Heart left ventricle (tissue), 13 donors: Measurements from ENCODE around the gene CPNE4.

ENCODE experiments used
- POLR2A ChIP-seq, 2 donors: fragments of 450-650 bp; IDR thresholded peaks; one replicate each; pipeline ENCODE4 v1.6.1; 2017; ENCODE audit warnings: antibody characterized with exemption in 2 of 2, mild to moderate bottlenecking in 2 of 2, moderate library complexity in 2 of 2
- TF ChIP-seq, protein P1 (sequence below), 12 donors: fragments of 200-600 bp; sonication (generic) in 4 of 12; IDR thresholded peaks; one replicate each; pipeline versions ENCODE4 v1.5.0 to v1.8.0; 2018 to 2022; ENCODE audit warnings: antibody characterized with exemption in 12 of 12, mild to moderate bottlenecking in 5 of 12
- donor health status: ischemic (EF 13 %, LVEDD 7.1; RV severe dilation, severe dysfunction).
- donor health status: DM: no; HTN: yes; CAD: no.
- donor health status: DM: no; HTN: no; CAD: no.
- donor health status: ischemic (EF 25% LVEDD 6.9; RV normal size, moderate dysfunction).
- donor health status: ischemic (EF 25% LVEDD 5.7; RV mildly dilated, moderate dysfunction).
- donor health status: ischemic (EF 35%, LVEDD 5.7; RV mildly dilated, moderate dysfunction).
- donor health status: nonischemic (EF 11% LVEDD 7.7; RV severe dilation, severe dysfunction).
- donor health status: DM: yes; HTN: yes; CAD: no.
- donor health status: PGD.
- donor health status: ischemic (EF 29% LVEDD 5.4; RV normal size, mild dysfunction).
- donor health status: nonischemic (EF 23%, LVEDD 6.1; RV moderate dilation, normal function).

DNA sequence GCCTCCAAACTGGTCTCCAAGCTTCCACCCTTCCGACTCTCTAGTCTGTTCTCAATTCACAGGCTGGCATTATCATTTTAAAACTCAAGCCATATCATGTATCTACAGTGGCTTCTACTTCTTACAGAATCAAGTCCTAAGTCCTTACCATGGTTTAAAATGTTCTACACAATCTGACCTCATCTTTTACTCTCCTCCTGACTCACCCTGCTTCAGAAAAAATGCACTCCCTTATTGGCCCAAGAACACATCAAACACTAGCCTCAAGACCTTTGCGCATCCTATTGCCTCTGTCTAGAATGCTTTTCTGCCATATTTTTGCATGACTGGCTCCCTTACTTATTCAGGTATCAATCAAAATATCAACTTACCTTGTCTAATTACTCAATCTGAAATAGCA, 543.0 kb downstream of the CPNE4 start:
- TF ChIP-seq, protein P1, sequence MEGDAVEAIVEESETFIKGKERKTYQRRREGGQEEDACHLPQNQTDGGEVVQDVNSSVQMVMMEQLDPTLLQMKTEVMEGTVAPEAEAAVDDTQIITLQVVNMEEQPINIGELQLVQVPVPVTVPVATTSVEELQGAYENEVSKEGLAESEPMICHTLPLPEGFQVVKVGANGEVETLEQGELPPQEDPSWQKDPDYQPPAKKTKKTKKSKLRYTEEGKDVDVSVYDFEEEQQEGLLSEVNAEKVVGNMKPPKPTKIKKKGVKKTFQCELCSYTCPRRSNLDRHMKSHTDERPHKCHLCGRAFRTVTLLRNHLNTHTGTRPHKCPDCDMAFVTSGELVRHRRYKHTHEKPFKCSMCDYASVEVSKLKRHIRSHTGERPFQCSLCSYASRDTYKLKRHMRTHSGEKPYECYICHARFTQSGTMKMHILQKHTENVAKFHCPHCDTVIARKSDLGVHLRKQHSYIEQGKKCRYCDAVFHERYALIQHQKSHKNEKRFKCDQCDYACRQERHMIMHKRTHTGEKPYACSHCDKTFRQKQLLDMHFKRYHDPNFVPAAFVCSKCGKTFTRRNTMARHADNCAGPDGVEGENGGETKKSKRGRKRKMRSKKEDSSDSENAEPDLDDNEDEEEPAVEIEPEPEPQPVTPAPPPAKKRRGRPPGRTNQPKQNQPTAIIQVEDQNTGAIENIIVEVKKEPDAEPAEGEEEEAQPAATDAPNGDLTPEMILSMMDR (IDR thresholded peaks at IDR 0.05) = no peak
- TF ChIP-seq POLR2A (IDR thresholded peaks at IDR 0.05) = no peak
